Activated T-helper 1 cell treated with Interleukin-2 at 50 U/mL for 16 hours (primary cell): Measurements from ENCODE around the gene AK3.
A peak's percentile ranks its signal among the peaks of the same experiment; 100 is the strongest.
"Not testable (repeated sequence)": the region's sequence is repeated elsewhere in the genome, so short reads cannot be mapped to it uniquely, and the experiment has no call there.

Experiments
- DNase-seq: peaks from one replicate; pipeline ENCODE4 v3.0.0-alpha.2; 2020; ENCODE audit warnings: low read depth

AK3 gene

GRCh38 chr9:4740638-4741364 is at the start of gene AK3:
AK3 (minus strand) TSS chr9:4741202; CDS start chr9:4741087, 115 bp downstream.
- peak; percentile 77 for DNase-seq

DNA sequence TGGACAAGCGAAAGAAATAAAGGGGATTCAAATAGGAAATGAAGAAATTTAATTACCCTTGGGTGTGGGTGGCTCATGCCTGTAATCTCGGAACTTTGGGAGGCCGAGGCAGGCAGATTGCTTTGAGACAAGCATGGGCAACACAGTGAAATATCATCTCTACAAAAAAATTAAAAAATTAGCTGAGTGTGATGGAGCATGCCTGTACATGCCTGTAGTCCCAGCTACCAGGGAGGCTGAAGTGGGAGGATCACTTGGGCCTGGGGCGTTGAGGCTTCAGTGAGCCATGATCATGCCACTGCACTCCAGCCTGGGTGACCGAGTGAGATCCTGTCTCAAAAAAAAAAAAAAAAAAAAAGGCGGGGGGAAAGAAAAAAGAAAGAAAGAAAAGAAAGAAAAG is 47.7 kb upstream of the AK3 start:
- no peak for DNase-seq

GRCh38 chr9:4787876-4788275 is 46.9 kb upstream of the AK3 start:
- DNase-seq = no peak

DNA sequence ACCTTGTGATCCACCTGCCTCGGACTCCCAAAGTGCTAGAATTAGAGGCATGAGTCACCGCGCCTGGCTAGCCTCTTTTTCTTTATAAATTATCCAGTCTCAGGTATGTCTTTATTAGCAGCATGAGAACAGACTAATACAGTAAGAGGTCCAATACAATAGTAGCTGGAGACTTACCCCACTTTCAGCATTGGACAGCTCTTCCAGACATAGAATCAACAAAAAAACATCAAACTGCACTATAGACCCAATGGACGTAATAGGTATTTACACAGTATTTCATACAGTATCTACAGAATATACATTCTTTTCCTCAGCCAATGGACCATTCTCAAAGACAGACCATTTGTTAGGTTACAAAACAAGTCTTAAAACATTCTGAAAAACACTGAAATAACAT is 45.6 kb upstream of the AK3 start:
- no peak for DNase-seq

DNA sequence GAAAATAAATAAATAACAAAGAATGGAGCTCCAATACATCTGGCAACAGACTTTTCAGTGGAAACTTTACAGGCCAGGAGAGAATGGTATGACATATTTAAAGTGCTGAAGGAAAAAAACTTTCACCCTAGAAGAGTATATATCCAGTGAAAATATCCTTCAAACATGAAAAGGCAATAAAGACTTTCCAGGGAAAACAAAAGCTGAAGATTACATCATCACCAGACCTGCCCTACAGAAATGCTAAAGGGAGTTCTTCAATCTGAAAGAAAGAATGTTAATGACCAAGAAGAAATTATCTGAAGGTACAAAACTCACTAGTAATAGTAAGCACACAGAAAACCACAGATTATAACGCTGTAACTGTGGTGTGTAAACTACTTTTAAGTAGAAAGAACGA is 43.4 kb upstream of the AK3 start:
- DNase-seq = no peak

- DNase-seq = not testable (repeated sequence)
Observed at GRCh38 chr9:4783191-4783590, 42.2 kb upstream of the AK3 start.

GRCh38 chr9:4781408-4781807 is 40.4 kb upstream of the AK3 start:
- DNase-seq = no peak

DNA sequence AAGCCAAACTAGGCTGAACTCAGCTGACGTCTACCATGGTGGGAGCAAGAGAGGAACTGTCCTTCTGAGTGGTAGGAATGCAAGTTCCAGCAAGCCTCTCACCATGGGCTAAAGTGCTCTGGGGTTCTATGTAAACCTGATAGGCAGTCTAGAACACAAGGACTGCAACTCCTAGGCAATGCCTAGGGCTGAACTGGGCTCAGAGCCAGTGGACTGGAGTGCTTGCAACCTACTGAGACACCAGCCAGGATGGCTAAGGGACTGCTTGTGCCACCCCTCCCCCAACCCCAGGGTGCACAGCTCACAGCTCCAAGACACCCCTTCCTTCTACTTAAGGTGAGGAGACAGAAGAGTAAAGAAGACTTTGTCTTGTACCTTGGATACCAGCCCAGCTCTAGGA is 39.6 kb upstream of the AK3 start:
- no peak for DNase-seq

GRCh38 chr9:4774958-4775357 is 34.0 kb upstream of the AK3 start:
- DNase-seq = not testable (repeated sequence)

DNA sequence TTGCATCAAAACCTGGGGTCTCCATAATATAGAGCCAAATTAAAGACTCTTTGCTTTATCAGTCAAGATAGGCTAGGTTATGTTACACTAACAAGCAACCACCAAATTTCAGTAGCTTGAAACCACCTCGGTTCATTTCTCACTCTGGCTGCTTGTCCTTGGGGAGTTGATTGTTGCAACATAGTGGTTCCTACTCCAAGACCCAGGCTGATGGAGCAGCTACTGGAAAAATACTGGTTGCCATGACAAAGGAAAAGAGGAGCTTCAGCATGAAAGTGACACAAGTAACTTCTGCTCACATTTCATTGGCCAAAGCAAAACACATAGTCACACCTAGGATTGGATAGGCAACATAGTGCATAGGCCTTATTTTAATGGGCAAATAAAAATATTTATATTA is 33.2 kb upstream of the AK3 start:
- no peak for DNase-seq

GRCh38 chr9:4771788-4772187 is 30.8 kb upstream of the AK3 start:
- no peak for DNase-seq

- no peak for DNase-seq
Observed at GRCh38 chr9:4769321-4770080, 28.5 kb upstream of the AK3 start.

DNA sequence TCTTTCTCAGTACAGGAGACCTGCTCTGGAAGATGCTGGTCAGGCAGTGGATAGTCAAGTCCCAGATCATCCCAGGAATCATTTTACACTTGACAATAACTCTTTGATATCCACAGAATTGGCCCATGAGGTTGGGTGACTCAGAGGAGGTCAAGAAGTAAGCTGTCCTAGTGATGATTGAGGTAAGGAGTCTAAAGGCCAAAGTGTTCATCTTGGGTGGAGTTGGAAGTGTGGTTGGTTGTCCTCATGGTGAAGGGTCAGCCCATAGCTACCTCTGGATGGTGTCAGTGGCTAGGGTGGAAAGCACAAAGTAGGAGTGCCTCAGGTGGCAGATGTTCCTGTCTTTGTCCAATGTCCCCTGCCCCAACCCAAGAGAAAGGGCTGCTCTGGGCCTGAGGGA is 27.7 kb upstream of the AK3 start:
- DNase-seq = no peak

GRCh38 chr9:4764033-4764432 is 23.0 kb upstream of the AK3 start:
- DNase-seq = no peak

DNA sequence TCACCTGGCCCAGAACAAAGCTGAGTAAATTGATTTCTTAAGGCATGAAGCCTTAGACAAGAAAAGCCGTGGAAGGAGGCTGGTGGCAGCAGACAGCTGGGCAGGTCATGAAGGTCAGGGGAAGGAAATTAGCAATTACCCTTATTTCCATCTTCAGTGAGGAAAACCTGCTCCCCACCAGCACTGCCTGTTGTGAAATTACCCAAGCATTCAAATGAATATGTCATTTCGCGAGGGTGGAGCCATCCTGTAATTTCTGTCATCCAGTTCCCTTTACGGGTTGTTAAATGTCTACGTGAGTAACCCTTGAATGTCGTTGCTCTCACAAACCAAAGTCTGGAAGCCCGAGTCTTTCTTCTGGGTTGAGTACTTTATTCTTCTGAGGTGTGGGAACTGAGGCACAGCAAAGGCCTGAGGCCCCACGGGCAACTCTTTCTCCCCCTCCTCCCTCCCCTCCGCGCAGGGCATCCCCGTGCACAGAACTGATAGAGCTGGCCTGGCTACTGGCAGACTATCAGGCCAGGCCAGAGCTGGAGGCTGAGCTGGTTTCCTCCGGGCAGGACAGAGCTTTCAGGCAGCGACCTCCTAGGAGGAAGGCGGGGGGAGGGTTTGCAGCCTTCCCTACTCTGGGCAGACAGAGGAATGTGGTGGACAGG is 22.0 kb upstream of the AK3 start:
- DNase-seq = no peak

GRCh38 chr9:4762108-4762885 is 21.3 kb upstream of the AK3 start:
- DNase-seq = peak; percentile 64

DNA sequence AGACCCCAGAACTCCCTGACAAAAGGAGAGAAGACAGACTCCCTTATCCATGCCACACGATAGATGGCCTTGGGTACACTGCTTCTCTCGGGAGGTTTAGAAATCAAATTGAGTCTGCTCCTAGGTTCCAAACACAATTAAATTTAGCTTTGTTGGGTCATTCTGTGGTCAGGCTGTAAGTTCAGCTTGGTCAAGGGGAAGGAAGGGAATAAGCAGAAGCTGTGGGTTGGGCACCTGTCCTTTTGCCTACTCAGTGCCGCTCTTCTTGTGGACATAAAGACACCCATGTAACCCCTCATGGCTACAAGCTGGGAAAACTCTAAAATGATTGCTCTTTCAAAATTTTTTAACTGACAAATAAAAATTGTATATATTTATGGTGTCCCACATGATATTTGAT is 19.1 kb upstream of the AK3 start:
- DNase-seq = no peak

DNA sequence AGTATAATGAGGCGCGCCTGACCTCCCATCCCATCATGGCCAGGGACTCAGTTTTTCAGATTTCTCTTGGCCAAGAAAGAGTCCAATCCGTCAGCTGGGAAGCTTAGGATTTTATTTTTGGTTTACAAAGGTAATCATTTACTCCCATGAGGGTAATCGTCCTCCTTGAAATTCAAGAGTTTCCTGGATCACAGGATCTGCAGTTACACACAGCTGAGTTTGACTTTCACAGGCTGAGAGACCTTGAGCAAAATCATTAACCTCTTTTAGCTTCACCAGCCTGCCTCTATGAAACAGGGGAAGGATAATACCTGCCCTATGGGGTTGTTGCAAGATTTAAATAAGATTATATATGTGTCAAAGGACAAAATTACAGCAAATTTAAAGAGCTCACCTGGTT is 15.4 kb upstream of the AK3 start:
- DNase-seq = no peak

GRCh38 chr9:4755026-4755609 is 14.1 kb upstream of the AK3 start:
- DNase-seq = no peak

DNA sequence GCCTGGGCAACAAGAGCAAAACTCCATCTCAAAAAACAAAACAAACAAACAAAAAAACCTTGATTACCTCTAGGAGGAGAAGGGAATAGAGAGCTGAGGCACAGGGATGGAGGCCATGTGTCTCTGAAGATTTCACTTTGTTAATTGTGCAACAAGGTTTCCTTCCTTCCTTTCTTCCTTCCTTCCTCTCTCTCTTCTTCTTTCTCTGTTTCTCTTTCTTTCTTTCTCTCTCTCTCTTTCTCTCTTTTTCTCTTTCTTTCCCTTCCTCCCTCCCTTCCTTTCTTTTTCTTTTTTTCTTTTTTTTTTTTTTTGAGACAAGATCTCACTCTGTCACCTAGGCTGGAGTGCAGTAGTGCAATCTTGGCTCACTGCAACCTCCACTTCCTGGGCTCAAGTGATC is 13.5 kb upstream of the AK3 start:
- DNase-seq = not testable (repeated sequence)

- DNase-seq = no peak
Observed at GRCh38 chr9:4750023-4750673, 9.1 kb upstream of the AK3 start.
